ENCODE data around the gene CDK17. TPM values are rescaled to one million over a fixed set of nuclear protein-coding genes. Genes with fewer than 3 reads are reported as not detected.

Gene CDK17
- total and polyA plus RNA-seq, 2 of the 8 experiments (the other 6 are each of a cell fraction or from before 2014, with no cell fraction given): 5.8 to 20.0 TPM

DNA sequence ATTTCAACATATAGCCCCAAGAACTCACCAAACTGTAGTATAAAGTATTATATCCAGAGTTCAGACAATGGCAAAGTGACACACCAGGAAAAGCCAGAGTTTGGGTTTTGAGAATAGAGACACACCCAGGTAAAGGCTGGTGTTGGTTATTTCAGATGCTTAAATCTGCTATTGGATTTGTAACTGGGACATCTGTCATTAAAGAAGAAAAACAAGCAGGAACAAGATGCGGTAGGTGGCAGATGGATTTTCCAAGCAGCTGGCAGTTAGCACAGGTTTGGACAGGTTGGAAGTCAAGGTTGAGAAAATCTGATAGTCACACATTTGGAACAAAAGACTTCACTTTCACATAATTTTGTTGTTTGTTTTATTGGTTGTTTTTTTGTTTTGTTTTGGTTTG lies 14.4 kb upstream of the CDK17 start (continued):
- TF ChIP-seq CTBP2 (IDR thresholded peaks at IDR 0.05; ENCODE audit: borderline replicate concordance, insufficient read depth, insufficient read length, low read length): no peak

DNA sequence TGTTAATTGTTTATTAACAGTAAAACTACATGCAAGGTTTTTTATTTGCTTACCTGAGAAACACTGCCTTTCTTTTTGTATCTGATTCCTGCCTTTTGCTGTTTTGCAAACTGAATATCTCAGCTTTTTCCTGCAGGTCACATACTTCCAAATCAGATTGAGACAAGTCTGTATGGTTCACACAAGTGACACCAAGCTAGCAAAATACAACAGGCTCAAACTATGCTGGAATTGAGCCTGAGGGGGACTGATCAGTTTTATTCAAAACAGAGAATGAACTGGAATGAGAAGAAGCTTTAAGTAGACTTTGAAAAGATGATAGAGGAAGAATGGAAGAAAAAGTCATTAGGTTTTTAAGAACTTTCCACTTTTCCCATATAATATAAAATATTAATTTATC lies 12.2 kb upstream of the CDK17 start:
- no peak overlapping the region for H3K27ac ChIP-seq (ENCODE audit: low read depth, low read length)
- FAIRE-seq (no peak), DNase-seq (ENCODE audit: low read depth in 1 of 2, low spot score in 2 of 2) (no peak)
- no peak overlapping the region for H2BK120ac ChIP-seq (replicated peaks; ENCODE audit: low read depth, low read length)
- no peak overlapping the region for H3K9ac ChIP-seq (replicated peaks in 1 of 4; ENCODE audit: extremely low read depth in 1 of 4, low read depth in 3 of 4, low read length in 3 of 4)
- H4K20me1 ChIP-seq (replicated peaks in 1 of 2; ENCODE audit: control insufficient read depth in 1 of 2, insufficient read depth in 2 of 2, low read length in 2 of 2): no peaks in the 10 kb centered on the region
- no peaks in the 10 kb centered on the region for H3K36me3 ChIP-seq (ENCODE audit: control insufficient read depth in 2 of 4, insufficient read depth in 4 of 4, low read length in 3 of 4)
- H3K4me3 ChIP-seq (ENCODE audit: extremely low read depth in 1 of 4, insufficient read depth in 2 of 4, low read depth in 3 of 4, low read length in 4 of 4): no peak overlapping the region
- TF ChIP-seq HDAC2 (IDR thresholded peaks at IDR 0.05; ENCODE audit: borderline replicate concordance in 1 of 2, low read depth in 2 of 2, low read length in 2 of 2) (no peak), TAF7 (optimal IDR thresholded peaks at IDR 0.05; ENCODE audit: borderline replicate concordance, low read depth, low read length) (no peak), KDM4A (IDR thresholded peaks at IDR 0.05; ENCODE audit: low read depth, low read length, severe bottlenecking) (no peak), POLR2A (IDR thresholded peaks at IDR 0.05; ENCODE audit: control extremely low read depth in 1 of 2, low read depth in 2 of 2, low read length in 2 of 2) (no peak)
- no peaks in the 10 kb centered on the region for H3K79me1 ChIP-seq (ENCODE audit: low read depth, low read length)
- no peak overlapping the region for H4K5ac ChIP-seq (ENCODE audit: insufficient read length, low read depth, low read length)
- H2BK15ac ChIP-seq (ENCODE audit: low read length): no peak overlapping the region
- no peak overlapping the region for H2AFZ ChIP-seq (ENCODE audit: low read length)
- H3K4ac ChIP-seq (replicated peaks; ENCODE audit: insufficient read length, low read depth, low read length): no peak overlapping the region
- no peak overlapping the region for H3K23ac ChIP-seq (ENCODE audit: insufficient read length)
- H3K23me2 ChIP-seq (ENCODE audit: low read depth, low read length): no peaks in the 10 kb centered on the region
- no peaks in the 10 kb centered on the region for H3K27me3 ChIP-seq (replicated peaks in 1 of 4; ENCODE audit: control insufficient read depth in 3 of 4, extremely low read depth in 1 of 4, insufficient read depth in 3 of 4, low read length in 3 of 4)
- H4K8ac ChIP-seq (ENCODE audit: extremely low read depth, insufficient read depth, low read length): no peak overlapping the region
- H2AK5ac ChIP-seq (ENCODE audit: low read depth, low read length): no peak overlapping the region
- H3K14ac ChIP-seq (ENCODE audit: insufficient read length): no peak overlapping the region
- POLR2A ChIA-PET (ENCODE audit: partially characterized antibody): interaction anchor here (1.2 kb wide), 1 partner anchor 12 kb away, joined by 4 read pairs; no protein-coding TSS in a partner anchor
- H4K91ac ChIP-seq (replicated peaks; ENCODE audit: insufficient read length, low read length): no peak overlapping the region
- H3K18ac ChIP-seq (ENCODE audit: extremely low read depth, low read length): no peak overlapping the region
- H2BK12ac ChIP-seq (ENCODE audit: low read depth, low read length): no peak overlapping the region
- H3K9me3 ChIP-seq (ENCODE audit: insufficient read depth in 2 of 2, low read depth in 1 of 2, low read length in 1 of 2): no peaks in the 10 kb centered on the region
- no peak overlapping the region for H3K56ac ChIP-seq (replicated peaks; ENCODE audit: insufficient read length, low read depth, low read length)
- H2BK5ac ChIP-seq (ENCODE audit: low read depth, low read length): no peak overlapping the region
- CTCF ChIA-PET (ENCODE audit: partially characterized antibody): interaction anchor here (1.2 kb wide), 1 partner anchor 75 kb away, joined by 4 read pairs; no protein-coding TSS in a partner anchor
- no peaks in the 10 kb centered on the region for H3K4me1 ChIP-seq (replicated peaks in 1 of 4; ENCODE audit: control insufficient read depth in 3 of 4, insufficient read depth in 4 of 4, low read length in 3 of 4)
- no peak overlapping the region for H3K4me2 ChIP-seq (ENCODE audit: insufficient read depth in 1 of 2, low read depth in 2 of 2, low read length in 2 of 2)
- no peaks in the 10 kb centered on the region for H3K79me2 ChIP-seq (ENCODE audit: control insufficient read depth in 1 of 2, insufficient read depth in 2 of 2, low read length in 2 of 2)
- no peak overlapping the region for H2BK20ac ChIP-seq (ENCODE audit: low read length)
